CD4-positive, alpha-beta T cell treated with Interferon alpha-2 for 1 hour (primary cell): ENCODE data around the gene POMC.
"Not testable (repeated sequence)": the region's sequence is repeated elsewhere in the genome, so short reads cannot be mapped to it uniquely, and the experiment has no call there.

Experiments used
- DNase-seq, 2 donors: peaks; one replicate each; pipeline ENCODE4 v3.0.0-alpha.2; 2020 to 2022

Gene POMC

GRCh38 chr2:25132299-25132635 is 36.1 kb downstream of the POMC start:
- no peak for DNase-seq

DNA sequence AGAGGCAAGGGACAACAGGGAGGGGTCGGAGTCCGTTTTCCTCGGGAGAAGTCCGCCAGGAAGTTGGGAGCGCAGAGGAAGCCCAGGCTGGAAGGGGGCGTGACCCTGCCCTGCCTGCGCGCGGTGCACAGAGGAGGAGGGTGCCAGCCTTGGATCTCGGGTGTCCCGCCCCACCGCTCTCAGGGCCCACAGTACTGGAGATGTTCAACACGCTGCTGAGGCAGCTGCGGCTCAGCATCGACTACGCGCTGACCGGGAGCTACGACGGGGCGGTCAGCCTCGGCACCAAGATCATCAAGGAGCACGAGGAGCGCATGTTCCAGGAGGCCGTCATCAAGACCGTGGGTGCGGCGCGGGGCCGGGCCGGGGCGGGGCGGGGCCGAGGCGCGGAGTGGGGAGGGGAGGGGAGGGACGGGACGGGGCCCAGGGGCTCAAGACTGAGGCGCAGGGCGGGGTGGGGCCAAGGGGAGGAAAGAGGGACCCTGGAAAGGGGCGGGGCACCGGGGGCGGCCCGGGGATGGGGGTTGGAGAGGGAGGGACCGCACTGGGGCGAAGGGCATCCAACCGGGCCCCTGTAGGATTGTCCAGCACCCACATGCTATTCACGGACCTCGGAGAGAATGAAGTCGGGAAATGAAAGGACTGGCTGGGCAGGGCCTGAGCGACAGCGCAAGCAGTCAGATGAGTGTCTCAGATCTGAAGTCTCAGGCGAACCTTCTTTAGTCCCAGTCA is 36.6 kb downstream of the POMC start:
- peak in 1 of 2 donors; percentile 2 for DNase-seq

GRCh38 chr2:25131253-25131566 is 37.2 kb downstream of the POMC start:
- no peak for DNase-seq

DNA sequence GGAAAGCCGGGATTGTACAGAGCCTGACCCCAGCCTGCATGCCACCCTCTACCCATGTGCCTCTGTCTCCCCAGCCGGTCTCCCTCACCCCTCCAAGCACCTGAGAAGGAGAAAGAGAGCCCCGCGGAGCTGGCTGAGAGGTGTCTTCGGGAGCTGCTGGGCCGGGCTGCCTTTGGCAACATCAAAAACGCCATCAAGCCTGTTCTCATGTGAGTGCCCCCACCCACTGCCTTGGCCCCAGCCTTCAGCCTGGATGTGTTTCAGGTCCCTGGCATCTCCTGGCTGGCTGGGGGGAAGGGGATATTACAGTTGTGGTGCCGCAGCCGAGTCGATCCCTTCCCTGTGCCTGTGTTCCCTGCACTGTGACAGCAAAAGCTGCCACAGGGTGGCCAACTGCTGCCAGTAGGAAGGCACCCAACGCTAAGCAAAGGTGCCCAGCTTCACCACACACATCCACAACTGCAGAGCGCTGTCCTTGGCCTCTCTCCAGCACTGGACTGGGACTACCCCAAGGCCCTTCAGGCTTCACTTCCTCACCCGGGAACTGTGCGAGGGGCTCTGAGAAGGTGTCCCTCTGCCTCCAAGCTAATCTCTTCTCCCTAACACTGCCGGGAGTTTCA is 38.4 kb downstream of the POMC start:
- no peak for DNase-seq

GRCh38 chr2:25127646-25128045 is 40.7 kb downstream of the POMC start:
- no peak for DNase-seq

- DNase-seq = not testable (repeated sequence)
These were observed 41.3 kb downstream of the POMC start for GRCh38 chr2:25127071-25127470.

DNA sequence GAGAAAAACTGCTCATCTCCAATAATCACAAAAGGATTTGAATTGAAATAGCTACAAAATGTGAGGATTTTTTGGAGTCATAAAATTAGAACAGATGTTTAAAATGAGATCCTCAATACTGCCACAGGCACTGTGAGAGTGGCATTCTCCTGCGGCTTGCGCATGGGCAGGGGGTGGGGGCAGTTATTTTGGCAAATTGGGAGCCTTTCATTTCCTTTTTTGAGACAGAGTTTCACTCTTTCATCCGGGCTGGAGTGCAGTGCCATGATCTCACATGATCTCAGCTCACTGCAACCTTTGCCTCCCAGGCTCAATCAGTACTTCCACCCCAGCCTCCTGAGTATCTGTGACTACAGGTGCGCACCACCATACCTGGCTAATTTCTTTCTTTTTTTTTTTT is 42.4 kb downstream of the POMC start:
- DNase-seq = no peak

DNA sequence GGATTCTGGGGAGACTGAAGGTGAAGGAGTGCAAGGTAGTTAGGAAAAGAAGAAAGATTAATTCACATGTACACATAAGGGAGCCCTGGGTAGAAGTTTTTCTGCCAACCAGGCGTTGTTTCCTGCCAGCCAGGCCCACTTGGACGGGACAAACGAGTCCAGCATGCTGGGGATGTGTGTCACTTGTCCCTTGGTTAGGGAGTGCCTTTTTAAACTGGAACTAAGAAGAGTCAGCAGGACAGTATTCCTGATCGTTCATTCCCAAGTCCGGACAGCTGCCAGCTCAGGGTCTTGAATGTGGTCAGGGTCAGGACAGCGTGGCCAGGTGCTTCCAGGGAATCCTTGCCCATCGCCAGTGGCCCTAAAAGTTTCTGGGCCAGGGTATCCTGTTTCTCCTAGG is 43.2 kb downstream of the POMC start:
- DNase-seq = no peak

DNA sequence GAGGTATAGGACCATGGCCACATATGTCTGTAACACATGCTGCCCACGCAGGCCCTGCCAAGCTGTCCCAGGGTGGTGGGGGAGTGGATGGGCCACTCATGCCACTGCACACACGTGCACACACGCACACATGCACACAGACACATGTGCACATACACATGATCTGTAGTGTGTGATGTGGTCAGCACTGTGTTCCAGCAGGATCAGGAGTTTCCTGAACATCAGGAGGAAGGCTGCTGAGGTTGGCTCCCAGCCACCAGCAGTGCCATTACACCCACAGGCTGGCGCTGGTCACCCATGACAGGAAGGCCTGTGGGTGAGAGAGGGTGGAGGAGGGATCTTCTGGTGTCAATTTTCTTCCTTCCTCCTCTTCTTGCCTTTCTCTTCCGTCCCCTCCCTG is 44.7 kb downstream of the POMC start:
- DNase-seq = no peak

- DNase-seq = no peak
These were observed 46.0 kb downstream of the POMC start for GRCh38 chr2:25122367-25122766.

GRCh38 chr2:25119263-25119662 is 49.1 kb downstream of the POMC start:
- no peak for DNase-seq

GRCh38 chr2:25116956-25117355 is 51.4 kb downstream of the POMC start:
- DNase-seq = no peak

DNA sequence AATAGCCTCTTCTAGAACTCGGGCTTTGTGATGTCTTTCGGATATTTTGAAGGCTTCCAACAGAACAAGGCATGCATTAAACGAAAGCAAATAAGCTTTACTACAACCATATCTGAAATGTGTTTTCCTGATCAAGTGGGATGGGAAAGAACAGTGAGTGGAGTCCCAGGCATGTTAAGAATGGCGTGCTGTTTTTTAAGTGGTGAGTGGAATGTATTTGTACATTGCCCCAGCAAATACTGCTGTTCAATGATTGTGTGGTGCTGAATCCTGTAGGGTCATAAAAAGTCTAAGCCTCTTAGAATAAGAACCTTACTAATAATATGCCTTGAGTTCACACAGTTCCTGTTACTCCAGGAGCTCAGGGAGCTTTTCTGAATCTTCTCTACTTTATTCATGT is 52.5 kb downstream of the POMC start:
- no peak for DNase-seq

DNA sequence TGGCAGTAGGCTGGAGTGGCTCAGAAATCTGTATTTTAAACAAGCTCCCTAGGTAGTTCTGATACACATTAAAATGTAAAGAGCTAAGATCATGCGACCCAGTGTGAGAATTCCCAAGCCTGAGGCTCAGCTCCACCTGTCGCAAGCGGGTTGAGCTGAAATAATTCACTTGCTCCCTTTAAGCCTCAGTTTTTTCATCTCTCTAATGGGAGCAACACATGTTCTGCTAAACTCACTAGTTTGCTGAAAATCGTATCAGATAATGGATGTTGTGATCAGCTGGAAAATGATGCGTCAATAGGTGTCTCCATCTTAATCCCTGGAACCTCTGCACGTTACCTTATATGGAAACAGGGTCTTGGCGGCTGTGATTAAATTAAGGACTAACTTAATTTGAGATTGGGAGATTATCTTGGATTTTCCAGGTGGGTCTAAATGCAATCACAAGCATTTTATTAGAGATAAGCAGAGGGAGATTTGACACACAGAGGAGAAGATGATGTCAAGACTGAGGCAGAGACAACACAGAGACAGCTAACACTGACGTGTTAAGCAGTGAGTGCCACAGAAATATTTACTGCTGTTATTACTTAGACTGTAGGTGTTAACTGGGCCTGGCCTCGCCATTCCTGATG is 53.0 kb downstream of the POMC start:
- no peak for DNase-seq

DNA sequence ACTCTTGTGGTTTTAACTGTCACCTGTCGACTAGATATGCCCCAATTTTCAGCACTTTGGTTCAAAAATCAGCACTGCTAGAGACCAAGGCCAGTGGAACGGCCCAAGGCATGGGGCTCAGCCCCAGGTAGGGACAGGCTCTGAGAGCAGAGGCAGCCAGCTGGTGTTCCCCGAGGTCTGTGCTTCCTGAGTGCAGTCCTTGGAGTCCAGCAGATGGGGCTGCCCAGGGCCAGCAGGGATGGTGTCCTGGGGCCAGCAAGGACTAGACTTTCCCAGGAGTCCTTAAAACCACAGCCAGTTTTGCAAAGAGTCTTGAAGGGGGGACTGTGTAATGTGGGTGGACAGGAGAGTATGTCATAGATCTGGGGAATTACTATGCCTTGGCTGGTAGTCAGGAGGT is 56.3 kb downstream of the POMC start:
- DNase-seq = no peak
